ENCODE data around the gene ACTA2.

The ACTA2 gene

GRCh38 chr10:88974446-88975376, 22.1 kb upstream of the ACTA2 start (continued):
- TF ChIP-seq CREB5 (CRISPR knock-in tag; IDR thresholded peaks at IDR 0.05; ENCODE audit: low read depth): no peak

GRCh38 chr10:88974012-88974411, 21.4 kb upstream of the ACTA2 start:
- TF ChIP-seq ZNF8 (CRISPR knock-in tag; IDR thresholded peaks at IDR 0.05): no peak
- TF ChIP-seq TCF4 (CRISPR knock-in tag; IDR thresholded peaks at IDR 0.05; ENCODE audit: borderline replicate concordance): no peak
- no peak for TF ChIP-seq ZC3H10 (CRISPR knock-in tag; IDR thresholded peaks at IDR 0.05)
- no peak for TF ChIP-seq OSR1 (CRISPR knock-in tag; IDR thresholded peaks at IDR 0.05)
- no peak for TF ChIP-seq ESRRG (CRISPR knock-in tag; IDR thresholded peaks at IDR 0.05)
- TF ChIP-seq SNAI2 (CRISPR knock-in tag; IDR thresholded peaks at IDR 0.05): no peak
- no peak for TF ChIP-seq RARB (CRISPR knock-in tag; IDR thresholded peaks at IDR 0.05)
- TF ChIP-seq, protein P1, sequence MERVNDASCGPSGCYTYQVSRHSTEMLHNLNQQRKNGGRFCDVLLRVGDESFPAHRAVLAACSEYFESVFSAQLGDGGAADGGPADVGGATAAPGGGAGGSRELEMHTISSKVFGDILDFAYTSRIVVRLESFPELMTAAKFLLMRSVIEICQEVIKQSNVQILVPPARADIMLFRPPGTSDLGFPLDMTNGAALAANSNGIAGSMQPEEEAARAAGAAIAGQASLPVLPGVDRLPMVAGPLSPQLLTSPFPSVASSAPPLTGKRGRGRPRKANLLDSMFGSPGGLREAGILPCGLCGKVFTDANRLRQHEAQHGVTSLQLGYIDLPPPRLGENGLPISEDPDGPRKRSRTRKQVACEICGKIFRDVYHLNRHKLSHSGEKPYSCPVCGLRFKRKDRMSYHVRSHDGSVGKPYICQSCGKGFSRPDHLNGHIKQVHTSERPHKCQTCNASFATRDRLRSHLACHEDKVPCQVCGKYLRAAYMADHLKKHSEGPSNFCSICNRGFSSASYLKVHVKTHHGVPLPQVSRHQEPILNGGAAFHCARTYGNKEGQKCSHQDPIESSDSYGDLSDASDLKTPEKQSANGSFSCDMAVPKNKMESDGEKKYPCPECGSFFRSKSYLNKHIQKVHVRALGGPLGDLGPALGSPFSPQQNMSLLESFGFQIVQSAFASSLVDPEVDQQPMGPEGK (CRISPR knock-in tag; IDR thresholded peaks at IDR 0.05; ENCODE audit: borderline replicate concordance): no peak
- TF ChIP-seq CSDC2 (CRISPR knock-in tag; IDR thresholded peaks at IDR 0.05): no peak
- TF ChIP-seq ISL1 (CRISPR knock-in tag; IDR thresholded peaks at IDR 0.05): no peak
- TF ChIP-seq, protein P2, sequence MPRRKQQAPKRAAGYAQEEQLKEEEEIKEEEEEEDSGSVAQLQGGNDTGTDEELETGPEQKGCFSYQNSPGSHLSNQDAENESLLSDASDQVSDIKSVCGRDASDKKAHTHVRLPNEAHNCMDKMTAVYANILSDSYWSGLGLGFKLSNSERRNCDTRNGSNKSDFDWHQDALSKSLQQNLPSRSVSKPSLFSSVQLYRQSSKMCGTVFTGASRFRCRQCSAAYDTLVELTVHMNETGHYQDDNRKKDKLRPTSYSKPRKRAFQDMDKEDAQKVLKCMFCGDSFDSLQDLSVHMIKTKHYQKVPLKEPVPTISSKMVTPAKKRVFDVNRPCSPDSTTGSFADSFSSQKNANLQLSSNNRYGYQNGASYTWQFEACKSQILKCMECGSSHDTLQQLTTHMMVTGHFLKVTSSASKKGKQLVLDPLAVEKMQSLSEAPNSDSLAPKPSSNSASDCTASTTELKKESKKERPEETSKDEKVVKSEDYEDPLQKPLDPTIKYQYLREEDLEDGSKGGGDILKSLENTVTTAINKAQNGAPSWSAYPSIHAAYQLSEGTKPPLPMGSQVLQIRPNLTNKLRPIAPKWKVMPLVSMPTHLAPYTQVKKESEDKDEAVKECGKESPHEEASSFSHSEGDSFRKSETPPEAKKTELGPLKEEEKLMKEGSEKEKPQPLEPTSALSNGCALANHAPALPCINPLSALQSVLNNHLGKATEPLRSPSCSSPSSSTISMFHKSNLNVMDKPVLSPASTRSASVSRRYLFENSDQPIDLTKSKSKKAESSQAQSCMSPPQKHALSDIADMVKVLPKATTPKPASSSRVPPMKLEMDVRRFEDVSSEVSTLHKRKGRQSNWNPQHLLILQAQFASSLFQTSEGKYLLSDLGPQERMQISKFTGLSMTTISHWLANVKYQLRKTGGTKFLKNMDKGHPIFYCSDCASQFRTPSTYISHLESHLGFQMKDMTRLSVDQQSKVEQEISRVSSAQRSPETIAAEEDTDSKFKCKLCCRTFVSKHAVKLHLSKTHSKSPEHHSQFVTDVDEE (CRISPR knock-in tag; IDR thresholded peaks at IDR 0.05): no peak
- no peak for TF ChIP-seq ZNF565 (CRISPR knock-in tag; conservative IDR thresholded peaks at IDR 0.05; ENCODE audit: low read depth)
- no peak for TF ChIP-seq ZFP3 (CRISPR knock-in tag; IDR thresholded peaks at IDR 0.05)
- no peak for TF ChIP-seq PPARA (CRISPR knock-in tag; IDR thresholded peaks at IDR 0.05; ENCODE audit: borderline replicate concordance)
- no peak for TF ChIP-seq CSRNP3 (CRISPR knock-in tag; IDR thresholded peaks at IDR 0.05)
- no peak for TF ChIP-seq ZFP30 (CRISPR knock-in tag; IDR thresholded peaks at IDR 0.05)
- TF ChIP-seq ARNTL (CRISPR knock-in tag; IDR thresholded peaks at IDR 0.05; ENCODE audit: borderline replicate concordance, low read depth): no peak
- TF ChIP-seq CREB5 (CRISPR knock-in tag; IDR thresholded peaks at IDR 0.05; ENCODE audit: low read depth): no peak
- no peak for TF ChIP-seq ZNF70 (CRISPR knock-in tag; IDR thresholded peaks at IDR 0.05)
- peak; percentile 65 for ATAC-seq

- ATAC-seq: no peak
- no peak for TF ChIP-seq ESRRG (CRISPR knock-in tag; IDR thresholded peaks at IDR 0.05)
- no peak for TF ChIP-seq TCF4 (CRISPR knock-in tag; IDR thresholded peaks at IDR 0.05; ENCODE audit: borderline replicate concordance)
- no peak for TF ChIP-seq CREB5 (CRISPR knock-in tag; IDR thresholded peaks at IDR 0.05; ENCODE audit: low read depth)
- TF ChIP-seq ZNF8 (CRISPR knock-in tag; IDR thresholded peaks at IDR 0.05): no peak
- TF ChIP-seq RARB (CRISPR knock-in tag; IDR thresholded peaks at IDR 0.05): no peak
- no peak for TF ChIP-seq ARNTL (CRISPR knock-in tag; IDR thresholded peaks at IDR 0.05; ENCODE audit: borderline replicate concordance, low read depth)
- TF ChIP-seq, protein P1 (CRISPR knock-in tag; IDR thresholded peaks at IDR 0.05; ENCODE audit: borderline replicate concordance): no peak
- TF ChIP-seq ZFP30 (CRISPR knock-in tag; IDR thresholded peaks at IDR 0.05): no peak
- TF ChIP-seq, protein P2 (CRISPR knock-in tag; IDR thresholded peaks at IDR 0.05): no peak
These were observed 18.9 kb upstream of the ACTA2 start for GRCh38 chr10:88971221-88972061.

Measured in SK-N-SH treated with all-trans-retinoic acid at 6 μM for 48 hours (cell line).